Smooth muscle cell of the brain vasculature (primary cell): Measurements from ENCODE around the gene SPEF2.
"Not testable (repeated sequence)": the region's sequence is repeated elsewhere in the genome, so short reads cannot be mapped to it uniquely, and the experiment has no call there.

Experiments
- DNase-seq: peaks from one replicate; pipeline ENCODE4 v3.0.0-alpha.2; 2012; ENCODE audit warnings: low read depth, low spot score

The SPEF2 gene

GRCh38 chr5:35853631-35854030 lies 236.0 kb downstream of the SPEF2 start:
- no peak for DNase-seq

DNA sequence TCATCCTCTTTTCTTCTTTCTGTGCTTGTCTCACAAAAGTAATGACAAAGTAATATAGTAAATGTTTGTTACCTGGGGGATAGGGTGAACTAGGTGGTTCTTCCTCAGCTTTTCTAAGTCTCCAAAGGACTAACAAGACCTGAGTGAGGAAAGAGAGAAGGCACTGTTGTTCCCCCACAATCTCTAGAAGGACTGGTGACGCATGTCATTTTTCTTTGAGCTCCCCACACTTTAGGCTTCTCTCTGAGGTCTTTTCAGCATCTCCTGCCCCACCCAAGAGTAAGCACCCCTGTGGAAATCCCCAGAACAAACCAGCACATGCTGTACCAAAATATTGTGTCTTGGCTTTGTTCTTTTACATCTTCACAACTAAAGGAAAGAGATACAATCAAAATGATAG lies 236.6 kb downstream of the SPEF2 start:
- no peak for DNase-seq

- no peak for DNase-seq
Measured at GRCh38 chr5:35855187-35855586, 237.5 kb downstream of the SPEF2 start.

GRCh38 chr5:35856186-35856764 lies 238.6 kb downstream of the SPEF2 start:
- DNase-seq, result not testable (repeated sequence)

DNA sequence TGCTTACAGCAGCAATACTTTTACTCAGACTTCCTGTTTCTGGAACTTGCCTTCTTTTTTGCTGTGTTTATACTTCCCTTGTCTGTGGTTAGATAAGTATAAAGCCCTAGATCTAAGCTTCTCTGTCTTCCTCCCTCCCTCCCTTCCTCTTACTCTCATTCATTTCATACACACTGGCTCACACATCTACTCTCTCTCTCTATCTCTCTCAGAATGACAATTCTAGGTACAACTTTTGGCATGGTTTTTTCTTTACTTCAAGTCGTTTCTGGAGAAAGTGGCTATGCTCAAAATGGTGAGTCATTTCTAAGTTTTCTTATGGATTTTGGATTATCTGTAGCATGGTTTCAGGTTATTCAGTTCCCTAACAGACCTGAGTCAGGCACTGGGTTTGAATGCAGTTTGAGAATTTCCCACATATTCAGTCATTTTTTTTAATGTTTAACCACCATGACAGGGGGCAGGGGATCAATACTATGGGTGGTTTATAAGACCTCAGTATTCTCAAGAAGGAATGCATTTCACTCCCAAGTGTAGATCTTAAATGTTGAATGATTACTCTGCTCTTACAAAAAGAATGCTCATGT lies 239.2 kb downstream of the SPEF2 start, which contains the start of gene IL7R:
IL7R (plus strand) TSS at position 127 of the 587 bp plus-strand sequence; CDS start at position 214, 87 bp downstream.
- DNase-seq, result no peak

- DNase-seq, result no peak
Measured at GRCh38 chr5:35857606-35858205, 240.0 kb downstream of the SPEF2 start.

DNA sequence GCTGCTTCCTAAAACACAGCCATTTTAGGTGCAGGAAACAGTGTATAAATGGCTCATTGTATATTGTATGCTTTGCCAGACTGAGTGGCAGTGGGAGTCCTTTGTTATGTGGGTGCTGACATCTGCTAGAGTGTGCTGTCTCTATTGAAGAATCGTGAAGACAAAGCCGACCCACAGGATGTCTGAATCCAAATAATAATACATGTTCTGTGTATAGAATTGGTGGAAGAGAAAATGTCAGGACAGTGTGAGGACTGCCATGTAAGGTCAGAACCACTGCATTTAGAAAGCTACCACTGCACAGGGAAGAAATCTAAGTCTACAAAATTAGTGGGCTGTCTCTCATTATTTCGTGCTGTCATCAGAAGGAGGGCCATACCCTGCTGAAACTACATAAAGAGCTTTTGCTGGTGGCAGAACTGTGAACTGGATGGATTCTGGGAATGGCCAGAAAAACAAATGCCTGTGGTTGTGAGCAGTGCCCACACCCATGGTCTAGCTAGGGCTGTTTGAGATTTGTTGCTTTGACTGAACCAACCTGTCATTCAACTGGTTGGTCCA lies 241.5 kb downstream of the SPEF2 start:
- no peak for DNase-seq

- no peak for DNase-seq
Measured at GRCh38 chr5:35860686-35861085, 243.0 kb downstream of the SPEF2 start.

DNA sequence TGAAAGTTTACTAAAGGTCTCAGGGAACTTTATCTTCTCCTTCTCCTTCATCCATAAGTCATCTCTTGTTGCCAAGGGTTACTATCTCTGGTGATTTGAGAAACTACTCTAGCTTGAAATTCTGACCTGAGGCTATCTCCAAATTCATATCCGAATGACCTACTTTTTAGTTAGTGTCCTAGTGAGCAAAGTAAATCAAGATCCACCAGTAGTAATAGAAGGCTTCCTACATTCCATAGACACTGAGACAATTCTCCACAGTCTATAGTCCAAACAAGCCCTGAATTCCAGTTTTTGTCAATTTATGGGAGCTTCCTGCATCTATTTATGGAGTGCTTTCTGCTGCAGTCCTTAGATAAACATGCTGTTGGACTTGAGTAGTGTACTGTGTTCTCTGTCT lies 244.1 kb downstream of the SPEF2 start:
- DNase-seq, result no peak

DNA sequence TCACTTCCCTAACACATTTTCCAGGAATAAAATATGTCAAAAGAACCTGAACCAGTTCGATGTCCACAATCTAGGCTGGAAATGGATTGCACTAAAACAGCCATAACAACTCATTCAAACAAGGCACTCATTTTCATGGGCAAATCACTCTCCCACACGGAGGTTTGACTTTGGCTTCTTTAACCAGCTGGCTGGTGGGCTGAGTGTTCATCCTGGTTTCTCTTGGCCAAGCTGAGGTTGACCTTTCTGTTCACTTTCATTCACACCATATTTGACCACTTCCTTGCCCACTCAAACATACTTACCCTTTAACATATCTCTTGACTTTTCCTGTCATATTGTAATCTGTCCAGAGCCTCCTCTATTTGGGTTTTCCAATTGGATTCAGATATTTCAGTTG lies 244.5 kb downstream of the SPEF2 start:
- DNase-seq, result no peak

DNA sequence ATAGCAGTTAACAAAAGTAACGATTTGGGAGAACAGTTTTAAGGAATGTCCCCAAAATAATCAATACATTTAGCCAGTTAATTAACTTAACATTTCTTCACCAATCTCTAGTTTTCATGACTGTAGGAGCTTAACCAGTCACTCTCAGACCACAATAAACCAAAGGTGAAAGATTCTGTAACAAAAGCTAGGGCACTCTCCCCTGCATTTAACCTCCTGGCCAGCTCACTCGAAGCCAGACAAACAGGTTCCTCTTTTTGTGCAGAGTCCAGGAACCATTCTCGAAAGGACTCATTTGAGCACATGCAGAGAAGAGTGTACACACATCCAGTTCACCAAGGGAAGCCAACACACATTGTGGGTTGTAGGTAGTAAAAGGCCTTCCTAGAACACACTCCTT lies 245.5 kb downstream of the SPEF2 start:
- DNase-seq, result no peak
